Measurements from ENCODE around the gene C1orf159.

Gene C1orf159

DNA sequence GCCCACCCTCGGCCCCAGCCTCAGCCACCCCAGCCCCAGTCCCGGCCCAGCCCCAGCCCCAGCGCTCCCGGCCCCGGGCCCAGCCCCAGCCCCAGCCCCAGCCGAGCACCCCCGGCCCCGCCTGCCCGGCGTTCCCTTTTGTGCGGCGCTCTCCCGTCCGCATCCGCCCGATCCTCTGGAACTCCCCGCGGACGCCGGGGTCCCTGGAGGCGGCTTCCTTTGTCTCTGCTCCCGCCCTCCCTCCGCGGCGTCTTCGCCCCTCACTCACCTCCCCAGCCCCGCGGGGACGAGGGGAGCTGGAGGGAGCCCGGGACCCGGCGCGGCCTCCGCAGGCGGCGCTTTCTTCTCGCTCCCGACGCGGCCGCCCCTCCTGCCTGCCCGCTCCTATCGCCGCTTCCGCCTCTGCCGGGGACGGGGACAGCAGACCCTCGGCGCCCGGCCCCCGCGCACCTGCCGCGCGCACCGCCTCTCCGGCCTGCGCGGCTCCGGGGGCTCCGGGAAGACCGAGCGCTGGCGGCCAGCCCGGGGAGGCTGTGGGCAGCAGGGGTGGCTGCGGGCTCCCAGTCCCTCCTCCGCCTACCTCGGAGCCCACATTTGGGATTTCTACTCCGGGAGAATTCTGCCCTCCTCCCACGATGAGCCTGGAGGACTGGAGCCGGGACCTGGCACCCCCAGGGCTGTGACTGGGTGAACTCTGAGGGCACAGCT lies 82.0 kb downstream of the C1orf159 start:
- Histone ChIP-seq H3K27ac (ENCODE audit: low read length) (no peak overlapping the region), H3K4me1 (ENCODE audit: low read length) (peaks cover 9% of the 10 kb centered on the region), H3K27me3 (ENCODE audit: low read depth, low read length) (peaks cover 8% of the 10 kb centered on the region; the same call in 1 of the 2 replicates), H3K79me2 (ENCODE audit: low read length) (no peaks in the 10 kb centered on the region), H3K9me3 (ENCODE audit: insufficient read depth, low read length) (no peaks in the 10 kb centered on the region), H3K4me2 (ENCODE audit: low read length) (no peak overlapping the region), H3K36me3 (replicated peaks; ENCODE audit: low read depth, low read length) (no peaks in the 10 kb centered on the region), H3K4me3 (ENCODE audit: low read length) (no peak overlapping the region), H4K20me1 (ENCODE audit: insufficient read depth, low read length) (peaks cover 19% of the 10 kb centered on the region), H2AFZ (ENCODE audit: low read depth, low read length) (no peak overlapping the region), H3K9ac (ENCODE audit: low read length) (no peak overlapping the region)
- TF ChIP-seq, protein P1, sequence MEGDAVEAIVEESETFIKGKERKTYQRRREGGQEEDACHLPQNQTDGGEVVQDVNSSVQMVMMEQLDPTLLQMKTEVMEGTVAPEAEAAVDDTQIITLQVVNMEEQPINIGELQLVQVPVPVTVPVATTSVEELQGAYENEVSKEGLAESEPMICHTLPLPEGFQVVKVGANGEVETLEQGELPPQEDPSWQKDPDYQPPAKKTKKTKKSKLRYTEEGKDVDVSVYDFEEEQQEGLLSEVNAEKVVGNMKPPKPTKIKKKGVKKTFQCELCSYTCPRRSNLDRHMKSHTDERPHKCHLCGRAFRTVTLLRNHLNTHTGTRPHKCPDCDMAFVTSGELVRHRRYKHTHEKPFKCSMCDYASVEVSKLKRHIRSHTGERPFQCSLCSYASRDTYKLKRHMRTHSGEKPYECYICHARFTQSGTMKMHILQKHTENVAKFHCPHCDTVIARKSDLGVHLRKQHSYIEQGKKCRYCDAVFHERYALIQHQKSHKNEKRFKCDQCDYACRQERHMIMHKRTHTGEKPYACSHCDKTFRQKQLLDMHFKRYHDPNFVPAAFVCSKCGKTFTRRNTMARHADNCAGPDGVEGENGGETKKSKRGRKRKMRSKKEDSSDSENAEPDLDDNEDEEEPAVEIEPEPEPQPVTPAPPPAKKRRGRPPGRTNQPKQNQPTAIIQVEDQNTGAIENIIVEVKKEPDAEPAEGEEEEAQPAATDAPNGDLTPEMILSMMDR (IDR thresholded peaks at IDR 0.05; ENCODE audit: low read depth, low read length): no peak
- no peak for TF ChIP-seq EZH2phosphoT487 (IDR thresholded peaks at IDR 0.05; ENCODE audit: low read depth)

- Histone ChIP-seq H4K20me1 (ENCODE audit: insufficient read depth, low read length) (peaks cover 14% of the 10 kb centered on the region), H3K27me3 (ENCODE audit: low read depth, low read length) (peaks cover 3% of the 10 kb centered on the region; the same call in 1 of the 2 replicates), H3K36me3 (replicated peaks; ENCODE audit: low read depth, low read length) (no peaks in the 10 kb centered on the region), H3K9me3 (ENCODE audit: insufficient read depth, low read length) (no peaks in the 10 kb centered on the region), H2AFZ (ENCODE audit: low read depth, low read length) (no peak overlapping the region), H3K79me2 (ENCODE audit: low read length) (no peaks in the 10 kb centered on the region), H3K9ac (ENCODE audit: low read length) (no peak overlapping the region), H3K27ac (ENCODE audit: low read length) (no peak overlapping the region), H3K4me2 (ENCODE audit: low read length) (no peak overlapping the region), H3K4me1 (ENCODE audit: low read length) (peaks cover 1% of the 10 kb centered on the region; the same call in 1 of the 2 replicates), H3K4me3 (ENCODE audit: low read length) (no peak overlapping the region)
- no peak for TF ChIP-seq EZH2phosphoT487 (IDR thresholded peaks at IDR 0.05; ENCODE audit: low read depth)
- TF ChIP-seq, protein P1 (IDR thresholded peaks at IDR 0.05; ENCODE audit: low read depth, low read length): peak; percentile 28; the same call in 1 of the 2 replicates
These were observed 82.8 kb downstream of the C1orf159 start for GRCh38 chr1:1033009-1033587.

GRCh38 chr1:1032424-1032823 lies 83.5 kb downstream of the C1orf159 start:
- Histone ChIP-seq H2AFZ (ENCODE audit: low read depth, low read length) (no peak overlapping the region), H3K4me3 (ENCODE audit: low read length) (no peak overlapping the region)

More at GRCh38 chr1:1032424-1032823, 83.5 kb downstream of the C1orf159 start:
- peaks cover 12% of the 10 kb centered on the region for H4K20me1 ChIP-seq (ENCODE audit: insufficient read depth, low read length)
- H3K79me2 ChIP-seq (ENCODE audit: low read length): no peaks in the 10 kb centered on the region
- no peak overlapping the region for H3K4me2 ChIP-seq (ENCODE audit: low read length)
- 0 out of 2 replicates have a peak, but pooled peaks cover under 1% of the 10 kb centered on the region for H3K27me3 ChIP-seq (ENCODE audit: low read depth, low read length)
- H3K36me3 ChIP-seq (replicated peaks; ENCODE audit: low read depth, low read length): no peaks in the 10 kb centered on the region
- no peaks in the 10 kb centered on the region for H3K9me3 ChIP-seq (ENCODE audit: insufficient read depth, low read length)
- no peaks in the 10 kb centered on the region for H3K4me1 ChIP-seq (ENCODE audit: low read length)
- H3K9ac ChIP-seq (ENCODE audit: low read length): no peak overlapping the region
- no peak overlapping the region for H3K27ac ChIP-seq (ENCODE audit: low read length)
- no peak for TF ChIP-seq EZH2phosphoT487 (IDR thresholded peaks at IDR 0.05; ENCODE audit: low read depth)
- TF ChIP-seq, protein P1 (IDR thresholded peaks at IDR 0.05; ENCODE audit: low read depth, low read length): peak; percentile 34
